ENCODE data around the gene ETV2. TPM values are rescaled to one million over a fixed set of nuclear protein-coding genes. Genes with fewer than 3 reads are reported as not detected.
A peak's percentile ranks its signal among the peaks of the same experiment; 100 is the strongest.

ETV2 gene
- total and polyA plus RNA-seq, 2 of the 4 experiments (the other 2 are of a cell fraction), result 1.2 TPM; not detected in 1

- ATAC-seq (ENCODE audit: low read depth), result no peak
- dilution Hi-C loops (cut with HindIII; ENCODE audit: low sequenced_read_pairs, unreplicated experiment), result no loop called here
- Histone ChIP-seq H4K5ac (ENCODE audit: low read depth, low read length) (peak overlapping the region; percentile 15), H3K9me3 (ENCODE audit: control insufficient read depth, insufficient read depth, low read length) (no peaks in the 10 kb centered on the region), H3K23ac (ENCODE audit: low read depth, low read length) (peak overlapping the region; percentile 26; the same call in 1 of the 2 replicates), H4K8ac (ENCODE audit: low read depth in 2 of 2, low read length in 2 of 2) (peak overlapping the region; percentile 64 to 86), H3K27ac (ENCODE audit: insufficient read depth, low read length) (peak overlapping the region; percentile 66), H2BK15ac (ENCODE audit: low read depth, low read length) (no peak overlapping the region), H3K4me1 (ENCODE audit: control insufficient read depth, insufficient read depth, low read length) (peaks cover 2% of the 10 kb centered on the region; the same call in 1 of the 2 replicates), H2AK5ac (ENCODE audit: low read depth, low read length) (peak overlapping the region; percentile 88), H3K4me3 (ENCODE audit: insufficient read depth, low read depth, low read length) (peak overlapping the region; percentile 65), H3K36me3 (ENCODE audit: control insufficient read depth, insufficient read depth, low read length) (peaks cover 38% of the 10 kb centered on the region), H3K4ac (ENCODE audit: low read depth, low read length) (peak overlapping the region; percentile 51), H3K27me3 (ENCODE audit: control insufficient read depth, insufficient read depth, low read length) (no peaks in the 10 kb centered on the region), H3K9ac (ENCODE audit: low read depth, low read length) (peak overlapping the region; percentile 82), H3K56ac (ENCODE audit: extremely low read depth, insufficient read depth, low read length) (peak overlapping the region; percentile 47; the same call in 1 of the 2 replicates), H2BK20ac (ENCODE audit: low read depth, low read length) (no peak overlapping the region), H3K14ac (replicated peaks; ENCODE audit: low read depth, low read length) (peak overlapping the region; percentile 37; the same call in 1 of the 2 replicates), H3K9me1 (ENCODE audit: insufficient read depth, low read length) (0 out of 2 replicates have a peak, but pooled peaks cover 2% of the 10 kb centered on the region), H3K18ac (ENCODE audit: low read depth, low read length) (no peak overlapping the region), H4K91ac (ENCODE audit: insufficient read depth, low read depth, low read length) (no peak overlapping the region; the same call in 1 of the 2 replicates), H2AK9ac (replicated peaks; ENCODE audit: low read depth, low read length, poor library complexity) (peak overlapping the region; percentile 91), H3K79me1 (ENCODE audit: low read depth in 1 of 2, low read length in 2 of 2) (peaks cover 12 to 24% of the 10 kb centered on the region in 2 experiments), H2AFZ (replicated peaks; ENCODE audit: low read length, poor library complexity) (peak overlapping the region; percentile 92), H3K4me2 (ENCODE audit: low read depth, low read length) (peak overlapping the region; percentile 100), H2BK120ac (ENCODE audit: low read depth, low read length) (no peak overlapping the region), H4K20me1 (ENCODE audit: insufficient read depth, low read length) (no peaks in the 10 kb centered on the region), H2BK5ac (ENCODE audit: low read depth, low read length, poor library complexity, severe bottlenecking) (peak overlapping the region; percentile 27)
- ChIA-PET CTCF (no interaction called here), POLR2A (ENCODE audit: unreplicated experiment) (no interaction called here)
- intact Hi-C loops (cut with micrococcal nuclease), result loop anchor here (2.0 to 5.0 kb wide), 2 partner anchors 82 to 276 kb away; partner anchors contain the start of gene TMEM147
- in situ Hi-C loops (cut with MboI; ENCODE audit: low sequenced_read_pairs), result no loop called here
- BruUV-seq (replicated peaks), result no TSS peak
- 10% methylated on average over 5 of the region's 15 CpGs; no CpG with 5 or more reads in 1 of the 2 experiments for WGBS, 2 experiments (ENCODE audit: extremely low coverage in 2 of 2, insufficient read length in 1 of 2)
- TF ChIP-seq CHD1 (IDR thresholded peaks at IDR 0.05; ENCODE audit: low read depth, low read length) (no peak), RCOR1 (IDR thresholded peaks at IDR 0.05; ENCODE audit: insufficient replicate concordance, low read length) (no peak), SMC3 (IDR thresholded peaks at IDR 0.05; ENCODE audit: low read depth, low read length) (no peak), USF2 (IDR thresholded peaks at IDR 0.05; ENCODE audit: low read depth, low read length) (no peak)
- no peak for DNase-seq
Observed at GRCh38 chr19:35629332-35629633, 12.3 kb upstream of the ETV2 start.
